Activated CD4-positive, alpha-beta T cell treated with anti-CD3 and anti-CD28 coated beads, Interleukin-2, amount 50 U/mL, for 48 hours (primary cell): ENCODE results near the gene ELMO1.

Experiments
- DNase-seq, 2 experiments: peaks; one replicate each; pipeline ENCODE4 v3.0.0-alpha.2; 2020

Gene ELMO1

GRCh38 chr7:37429435-37429791 is 19.3 kb downstream of the ELMO1 start:
- DNase-seq = no peak

- DNase-seq = no peak
Measured at GRCh38 chr7:37428681-37429434, 19.8 kb downstream of the ELMO1 start.

GRCh38 chr7:37427276-37427940 is 21.3 kb downstream of the ELMO1 start:
- no peak for DNase-seq

GRCh38 chr7:37425498-37425897 is 23.2 kb downstream of the ELMO1 start:
- DNase-seq = no peak

- DNase-seq = no peak
Measured at GRCh38 chr7:37424995-37425394, 23.7 kb downstream of the ELMO1 start.

GRCh38 chr7:37424521-37424920 is 24.1 kb downstream of the ELMO1 start:
- no peak for DNase-seq

GRCh38 chr7:37421861-37422500 is 26.7 kb downstream of the ELMO1 start:
- DNase-seq = no peak

- DNase-seq = no peak
Measured at GRCh38 chr7:37420946-37421695, 27.5 kb downstream of the ELMO1 start.

- DNase-seq = no peak
Measured at GRCh38 chr7:37419496-37419895, 29.2 kb downstream of the ELMO1 start.

- no peak for DNase-seq
Measured at GRCh38 chr7:37418381-37418780, 30.3 kb downstream of the ELMO1 start.

GRCh38 chr7:37417107-37417474 is 31.6 kb downstream of the ELMO1 start:
- no peak for DNase-seq

GRCh38 chr7:37416378-37417106 is 32.1 kb downstream of the ELMO1 start:
- no peak for DNase-seq

GRCh38 chr7:37415629-37416028 is 33.0 kb downstream of the ELMO1 start:
- DNase-seq = no peak

- DNase-seq = no peak
Measured at GRCh38 chr7:37414352-37414983, 34.2 kb downstream of the ELMO1 start.

- DNase-seq = peak; percentile 43 to 62
Measured at GRCh38 chr7:37411444-37412034, 37.1 kb downstream of the ELMO1 start.

GRCh38 chr7:37410305-37411229 is 38.1 kb downstream of the ELMO1 start:
- DNase-seq = no peak

- DNase-seq = no peak
Measured at GRCh38 chr7:37409461-37409860, 39.2 kb downstream of the ELMO1 start.

- no peak for DNase-seq
Measured at GRCh38 chr7:37408291-37409228, 40.1 kb downstream of the ELMO1 start.

GRCh38 chr7:37405603-37406122 is 43.0 kb downstream of the ELMO1 start:
- DNase-seq = no peak
